MM.1S (cell line): ENCODE measurements around the gene NCAPH2.

ENCODE experiments used
- EZH2 ChIP-seq: fragments of 300-600 bp; sonication (generic); optimal IDR thresholded peaks from 2 replicates; pipeline ENCODE3; 2017; ENCODE audit warnings: low read depth, mild to moderate bottlenecking, antibody characterized with exemption, low read length, mixed read lengths
- EZH2phosphoT487 ChIP-seq: fragments of 300-600 bp; sonication (generic); IDR thresholded peaks from 2 replicates; pipeline ENCODE4 v1.6.1; 2018; ENCODE audit warnings: antibody characterized with exemption, low read length
- TF ChIP-seq, protein P1 (sequence below): fragments of 300-600 bp; sonication (generic); IDR thresholded peaks from 2 replicates; pipeline ENCODE4 v1.5.1; 2016; ENCODE audit warnings: antibody characterized with exemption, low read length, mixed read lengths

- TF ChIP-seq, protein P1, sequence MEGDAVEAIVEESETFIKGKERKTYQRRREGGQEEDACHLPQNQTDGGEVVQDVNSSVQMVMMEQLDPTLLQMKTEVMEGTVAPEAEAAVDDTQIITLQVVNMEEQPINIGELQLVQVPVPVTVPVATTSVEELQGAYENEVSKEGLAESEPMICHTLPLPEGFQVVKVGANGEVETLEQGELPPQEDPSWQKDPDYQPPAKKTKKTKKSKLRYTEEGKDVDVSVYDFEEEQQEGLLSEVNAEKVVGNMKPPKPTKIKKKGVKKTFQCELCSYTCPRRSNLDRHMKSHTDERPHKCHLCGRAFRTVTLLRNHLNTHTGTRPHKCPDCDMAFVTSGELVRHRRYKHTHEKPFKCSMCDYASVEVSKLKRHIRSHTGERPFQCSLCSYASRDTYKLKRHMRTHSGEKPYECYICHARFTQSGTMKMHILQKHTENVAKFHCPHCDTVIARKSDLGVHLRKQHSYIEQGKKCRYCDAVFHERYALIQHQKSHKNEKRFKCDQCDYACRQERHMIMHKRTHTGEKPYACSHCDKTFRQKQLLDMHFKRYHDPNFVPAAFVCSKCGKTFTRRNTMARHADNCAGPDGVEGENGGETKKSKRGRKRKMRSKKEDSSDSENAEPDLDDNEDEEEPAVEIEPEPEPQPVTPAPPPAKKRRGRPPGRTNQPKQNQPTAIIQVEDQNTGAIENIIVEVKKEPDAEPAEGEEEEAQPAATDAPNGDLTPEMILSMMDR, result no peak
- TF ChIP-seq EZH2phosphoT487 (no peak), EZH2 (no peak)
Observed at GRCh38 chr22:50485221-50486131, 22.5 kb upstream of the NCAPH2 start.
